ENCODE data around the gene LHPP. TPM values are rescaled to one million over a fixed set of nuclear protein-coding genes. Genes with fewer than 3 reads are reported as not detected.

LHPP gene
- total and polyA plus RNA-seq, 9 donors = 4.3 to 19.9 (median 12.6) TPM

DNA sequence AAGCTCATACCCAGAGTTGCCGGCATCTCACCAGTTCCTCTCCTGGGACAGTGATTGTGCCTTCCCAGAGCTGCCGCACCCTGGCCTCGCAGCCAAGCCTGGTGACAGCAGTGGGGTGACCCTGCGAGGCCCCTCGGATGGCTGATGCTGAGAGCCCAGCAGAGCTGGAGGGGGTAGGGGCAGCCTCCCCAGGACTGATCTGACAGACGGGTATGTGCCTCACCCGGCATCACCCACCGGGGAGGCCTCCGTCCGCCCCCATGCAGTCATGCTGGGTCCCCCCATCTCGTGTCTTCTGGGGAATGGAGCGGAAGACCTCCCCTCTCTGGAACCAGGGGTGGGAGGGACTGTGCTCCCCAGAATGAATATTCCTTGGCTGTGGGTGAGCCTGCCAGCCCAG lies 82.3 kb downstream of the LHPP start:
- 75 to 83% (median 76%) methylated on average over 9 to 12 of the region's 12 CpGs for WGBS, 3 donors
- no peak for TF ChIP-seq EP300 (IDR thresholded peaks at IDR 0.05)
- TF ChIP-seq POLR2A (IDR thresholded peaks at IDR 0.05) = no peak
- TF ChIP-seq CTCF (IDR thresholded peaks at IDR 0.05) = no peak
- Histone ChIP-seq H3K9me3 (no peaks in the 10 kb centered on the region), H3K4me3 (no peak overlapping the region), H3K36me3 (no peaks in the 10 kb centered on the region), H3K27ac (no peak overlapping the region), H3K4me1 (ENCODE audit: insufficient read depth) (peaks cover 7% of the 10 kb centered on the region), H3K27me3 (no peaks in the 10 kb centered on the region)
- intact Hi-C loops (cut with DNase I) = loop anchor here in 2 of 4 donors (5.0 to 10.0 kb wide), 2 partner anchors 81 to 88 kb away; no protein-coding TSS in a partner anchor
- DNase-seq = no peak

DNA sequence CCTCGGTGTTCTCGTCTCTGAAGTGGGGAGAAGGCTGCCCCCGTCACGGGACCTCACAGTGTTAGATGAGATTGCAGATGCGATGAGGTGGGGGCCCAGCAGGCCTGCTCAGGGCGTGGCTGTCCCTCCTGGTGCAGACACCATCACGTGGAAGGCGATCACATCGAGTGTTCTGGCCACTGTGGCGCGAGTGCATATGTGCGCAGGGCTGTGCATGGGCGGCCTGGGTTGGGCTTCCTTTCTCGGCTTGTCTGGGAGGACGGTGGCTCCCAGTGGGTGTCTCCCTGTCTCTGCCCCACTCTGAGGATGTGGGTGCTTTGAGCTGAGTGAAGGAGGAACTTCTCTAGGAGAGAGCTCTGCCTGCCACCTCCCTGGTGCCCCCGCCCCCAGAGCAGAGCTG lies 83.1 kb downstream of the LHPP start:
- Histone ChIP-seq H3K36me3 (no peaks in the 10 kb centered on the region), H3K27ac (no peak overlapping the region), H3K4me1 (ENCODE audit: insufficient read depth) (peaks cover 2% of the 10 kb centered on the region), H3K27me3 (no peaks in the 10 kb centered on the region), H3K4me3 (no peak overlapping the region), H3K9me3 (no peaks in the 10 kb centered on the region)
- intact Hi-C loops (cut with DNase I) = loop anchor here in 2 of 4 donors (5.0 to 10.0 kb wide), 2 partner anchors 80 to 88 kb away; no protein-coding TSS in a partner anchor
- TF ChIP-seq EP300 (IDR thresholded peaks at IDR 0.05) = no peak
- no peak for TF ChIP-seq CTCF (IDR thresholded peaks at IDR 0.05)
- TF ChIP-seq POLR2A (IDR thresholded peaks at IDR 0.05) = no peak
- 90 to 95% (median 95%) methylated on average over 16 of the region's 16 CpGs for WGBS, 3 donors
- no peak for DNase-seq

DNA sequence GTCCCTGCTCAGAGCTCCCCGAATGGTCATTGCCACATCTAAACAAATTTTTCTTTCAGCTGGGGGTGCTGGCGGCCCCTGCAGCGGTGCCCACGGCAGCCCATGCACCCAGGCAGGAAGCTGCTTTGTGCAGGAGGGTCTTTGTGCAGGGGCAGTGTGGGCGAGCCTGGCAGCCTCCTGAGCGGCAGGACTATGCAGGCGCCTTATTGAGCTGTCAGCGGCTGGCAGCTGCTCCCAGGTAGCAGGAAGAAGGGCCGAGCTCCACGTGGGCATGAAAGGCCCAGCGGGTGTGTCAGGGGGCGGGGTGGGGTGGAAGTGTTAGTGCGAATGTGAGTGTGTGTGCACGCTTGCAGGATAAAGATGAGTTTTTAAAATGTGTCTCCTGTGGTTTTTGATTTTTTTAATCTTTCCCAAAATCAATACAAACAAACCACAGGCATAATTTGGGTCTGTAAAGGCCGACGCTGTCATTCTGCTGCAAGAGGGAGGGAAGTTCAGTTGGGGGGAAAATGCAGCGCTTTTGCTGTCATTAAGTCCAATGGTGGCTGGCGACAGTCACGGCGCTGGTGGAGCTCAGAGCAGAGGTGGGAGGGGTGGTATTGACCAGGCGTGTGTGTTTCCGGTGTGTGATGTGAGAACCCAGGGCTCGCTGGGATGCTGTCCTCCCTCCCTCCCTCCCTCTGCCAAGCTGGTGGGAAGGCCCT lies 83.9 kb downstream of the LHPP start:
- no peak for TF ChIP-seq CTCF (IDR thresholded peaks at IDR 0.05)
- TF ChIP-seq POLR2A (IDR thresholded peaks at IDR 0.05) = no peak
- TF ChIP-seq EP300 (IDR thresholded peaks at IDR 0.05) = no peak
- intact Hi-C loops (cut with DNase I) = loop anchor here in 1 of 4 donors (10.0 kb wide), 1 partner anchor 79 kb away; no protein-coding TSS in a partner anchor
- 90 to 92% (median 91%) methylated on average over 23 of the region's 23 CpGs for WGBS, 3 donors
- Histone ChIP-seq H3K27me3 (no peaks in the 10 kb centered on the region), H3K27ac (no peak overlapping the region), H3K9me3 (no peaks in the 10 kb centered on the region), H3K4me1 (ENCODE audit: insufficient read depth) (no peaks in the 10 kb centered on the region), H3K4me3 (no peak overlapping the region), H3K36me3 (no peaks in the 10 kb centered on the region)
- DNase-seq = no peak

DNA sequence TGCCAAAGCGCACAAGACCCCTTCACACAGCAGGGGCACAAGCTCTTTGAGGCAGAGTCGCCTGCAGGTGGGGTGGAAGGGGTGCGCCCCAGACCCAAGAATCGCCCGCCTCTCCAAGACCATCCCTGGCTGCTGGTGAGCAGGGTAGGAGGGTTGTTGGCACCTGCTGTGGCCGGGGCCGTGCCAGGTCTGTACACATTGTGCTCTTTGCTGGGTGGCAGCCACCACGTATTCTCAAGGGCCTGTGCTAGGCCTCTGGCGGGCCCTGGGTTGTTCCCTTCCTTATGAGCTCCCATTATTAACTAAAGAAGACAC lies 84.4 kb downstream of the LHPP start:
- Histone ChIP-seq H3K27ac (no peak overlapping the region), H3K9me3 (no peaks in the 10 kb centered on the region), H3K4me3 (no peak overlapping the region), H3K27me3 (no peaks in the 10 kb centered on the region), H3K4me1 (ENCODE audit: insufficient read depth) (no peaks in the 10 kb centered on the region), H3K36me3 (no peaks in the 10 kb centered on the region)
- WGBS, 3 donors = 90 to 95% (median 95%) methylated on average over 9 of the region's 9 CpGs
- DNase-seq = no peak
- intact Hi-C loops (cut with DNase I) = loop anchor here in 1 of 4 donors (10.0 kb wide), 1 partner anchor 79 kb away; no protein-coding TSS in a partner anchor
- TF ChIP-seq EP300 (IDR thresholded peaks at IDR 0.05) (no peak), CTCF (IDR thresholded peaks at IDR 0.05) (no peak), POLR2A (IDR thresholded peaks at IDR 0.05) (no peak)
